Measurements from ENCODE around the gene ADGRL1. TPM values are rescaled to one million over a fixed set of nuclear protein-coding genes. Genes with fewer than 3 reads are reported as not detected.

The ADGRL1 gene
- total RNA-seq, 4 donors from 2014 or later = 45.9 to 55.4 (median 48.7) TPM

DNA sequence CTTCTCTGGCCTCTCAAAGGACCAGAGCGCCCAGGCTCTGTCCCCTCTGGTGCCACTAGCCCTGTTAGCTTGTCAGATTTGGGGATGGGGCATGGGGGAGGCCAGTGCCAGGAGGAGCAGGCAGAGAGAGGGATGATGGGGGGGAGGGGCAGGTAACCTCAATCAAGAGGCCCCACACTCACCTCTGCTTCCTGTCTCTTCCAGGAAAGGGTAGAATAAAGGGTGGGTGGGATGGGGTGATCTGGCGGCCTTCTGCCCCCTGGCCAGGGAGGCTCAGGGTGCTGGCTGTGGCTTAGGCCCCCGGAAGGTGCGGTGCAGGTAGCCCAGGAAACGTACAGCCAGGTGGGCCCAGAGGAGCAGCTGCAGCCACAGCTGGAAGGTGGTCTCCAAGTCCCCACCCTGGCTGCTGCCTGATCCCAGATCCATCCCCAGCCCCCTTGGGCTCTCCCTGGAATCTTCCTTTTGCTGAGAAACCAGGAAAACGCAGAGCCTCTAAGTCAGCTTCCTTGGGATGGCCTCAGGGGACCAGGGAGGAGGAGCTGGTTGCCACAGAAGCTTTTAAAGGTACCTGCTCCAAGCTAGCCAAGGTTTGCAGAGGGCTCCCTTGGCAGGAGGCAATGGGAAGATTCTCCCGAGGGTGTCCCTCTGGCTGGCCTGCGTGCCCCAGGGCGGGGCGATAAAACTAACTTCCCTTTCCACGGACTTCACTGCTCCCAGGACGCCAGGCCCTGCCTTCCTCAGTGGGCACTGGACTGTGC is 93.7 kb downstream of the ADGRL1 start:
- peak overlapping the region in 1 of 4 donors; percentile 16 for H3K4me3 ChIP-seq
- 65 to 80% methylated on average over 4 to 12 of the region's 12 CpGs for whole genome bisulfite sequencing, 2 donors (ENCODE audit: low coverage in 1 of 2)
- peak overlapping the region; percentile 73 to 100 (median 80) for H3K27ac ChIP-seq
- no peaks in the 10 kb centered on the region for H3K36me3 ChIP-seq
- peaks cover 28 to 65% (median 38%) of the 10 kb centered on the region in 4 donors for H3K4me1 ChIP-seq
- DNase-seq = no peak
- in situ Hi-C loops (cut with MboI; ENCODE audit: low pct_ligation_motif_present in 1 of 4, low pct_unique_long_range_greater_than_20kb in 1 of 4, low sequenced_read_pairs in 3 of 4) = no loop called here
- no peaks in the 10 kb centered on the region for H3K9me3 ChIP-seq
- H3K27me3 ChIP-seq = no peaks in the 10 kb centered on the region
- TF ChIP-seq POLR2A (IDR thresholded peaks at IDR 0.05) (no peak), POLR2AphosphoS5 (IDR thresholded peaks at IDR 0.05) (no peak), CTCF (IDR thresholded peaks at IDR 0.05) (no peak), EP300 (IDR thresholded peaks at IDR 0.05; ENCODE audit: low read depth) (no peak)
- intact Hi-C loops (cut with DNase I; ENCODE audit: low total_unique reads) = no loop called here

DNA sequence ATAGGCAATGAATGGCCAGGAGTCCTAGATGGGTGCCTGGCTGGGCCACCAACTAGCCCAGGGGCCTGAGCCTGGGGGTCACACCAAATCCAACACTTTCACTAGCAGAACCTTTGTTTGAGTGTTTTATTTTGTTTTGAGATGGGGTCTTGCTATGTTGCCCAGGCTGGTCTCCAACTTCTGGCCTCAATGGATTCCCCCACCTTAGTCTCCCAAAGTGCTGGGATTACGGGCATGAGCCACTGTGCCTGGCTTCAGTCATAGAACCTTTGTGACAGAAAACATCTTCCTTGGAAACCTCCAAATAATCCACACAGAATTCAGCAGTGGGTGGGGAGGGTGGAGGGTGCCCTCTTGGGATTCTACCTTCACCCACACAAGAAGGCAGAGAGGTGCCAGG is 94.5 kb downstream of the ADGRL1 start:
- no peaks in the 10 kb centered on the region for H3K27me3 ChIP-seq
- peaks cover 26 to 59% (median 32%) of the 10 kb centered on the region in 4 donors for H3K4me1 ChIP-seq
- in situ Hi-C loops (cut with MboI; ENCODE audit: low pct_ligation_motif_present in 1 of 4, low pct_unique_long_range_greater_than_20kb in 1 of 4, low sequenced_read_pairs in 3 of 4) (no loop called here), intact Hi-C loops (cut with DNase I; ENCODE audit: low total_unique reads) (no loop called here)
- no peak for TF ChIP-seq CTCF (IDR thresholded peaks at IDR 0.05)
- no peak for TF ChIP-seq EP300 (IDR thresholded peaks at IDR 0.05; ENCODE audit: low read depth)
- no peak for TF ChIP-seq POLR2A (IDR thresholded peaks at IDR 0.05)
- no peak for TF ChIP-seq POLR2AphosphoS5 (IDR thresholded peaks at IDR 0.05)
- 92% methylated on average over 1 of the region's 1 CpG; no CpG with 5 or more reads in 1 of the 2 donors for WGBS, 2 donors (ENCODE audit: low coverage in 1 of 2)
- DNase-seq = no peak
- peak overlapping the region in 1 of 4 donors; percentile 75 for H3K27ac ChIP-seq
- H3K4me3 ChIP-seq = no peak overlapping the region
- H3K9me3 ChIP-seq = no peaks in the 10 kb centered on the region
- H3K36me3 ChIP-seq = no peaks in the 10 kb centered on the region

- WGBS, 2 donors (ENCODE audit: low coverage in 1 of 2) = 81 to 83% methylated on average over 1 to 2 of the region's 2 CpGs
These were observed 95.3 kb downstream of the ADGRL1 start for GRCh38 chr19:14110650-14111049.

More at GRCh38 chr19:14110650-14111049, 95.3 kb downstream of the ADGRL1 start:
- TF ChIP-seq POLR2AphosphoS5 (IDR thresholded peaks at IDR 0.05) (no peak), CTCF (IDR thresholded peaks at IDR 0.05) (no peak), EP300 (IDR thresholded peaks at IDR 0.05; ENCODE audit: low read depth) (no peak), POLR2A (IDR thresholded peaks at IDR 0.05) (no peak)
- H3K4me3 ChIP-seq = no peak overlapping the region
- intact Hi-C loops (cut with DNase I; ENCODE audit: low total_unique reads) = no loop called here
- in situ Hi-C loops (cut with MboI; ENCODE audit: low pct_ligation_motif_present in 1 of 4, low pct_unique_long_range_greater_than_20kb in 1 of 4, low sequenced_read_pairs in 3 of 4) = no loop called here
- peaks cover 20 to 55% (median 24%) of the 10 kb centered on the region in 4 donors for H3K4me1 ChIP-seq
- H3K27me3 ChIP-seq = no peaks in the 10 kb centered on the region
- H3K9me3 ChIP-seq = no peaks in the 10 kb centered on the region
- DNase-seq = no peak
- no peak overlapping the region for H3K27ac ChIP-seq
- no peaks in the 10 kb centered on the region for H3K36me3 ChIP-seq
